Central memory CD4-positive, alpha-beta T cell (primary cell): ENCODE data around the gene FBXO10.
"Not testable (repeated sequence)": the region's sequence is repeated elsewhere in the genome, so short reads cannot be mapped to it uniquely, and the experiment has no call there.

Experiments
- DNase-seq: peaks from one replicate; pipeline ENCODE4 v3.0.0; 2022

FBXO10 gene

GRCh38 chr9:37550781-37551180 is 25.4 kb downstream of the FBXO10 start:
- no peak for DNase-seq

DNA sequence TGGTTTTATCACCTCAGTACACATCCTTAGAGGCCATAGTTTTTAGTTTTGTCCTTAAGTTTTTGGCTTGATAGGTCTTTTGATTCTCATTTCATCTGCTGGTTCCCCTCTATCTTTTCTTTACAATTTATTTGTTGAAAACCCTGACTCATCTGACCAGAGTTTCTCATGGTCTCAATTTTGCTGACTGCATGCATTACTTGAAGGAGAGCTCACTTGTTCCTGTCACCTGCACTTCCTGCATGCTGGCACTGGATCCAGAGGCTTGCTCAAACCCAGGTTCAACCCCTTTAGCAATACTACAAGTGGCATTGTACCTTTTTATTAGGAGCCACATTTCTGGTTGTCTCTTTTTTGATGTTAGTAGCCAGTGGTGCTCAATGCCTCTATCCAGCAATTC is 26.7 kb downstream of the FBXO10 start:
- DNase-seq, result no peak

DNA sequence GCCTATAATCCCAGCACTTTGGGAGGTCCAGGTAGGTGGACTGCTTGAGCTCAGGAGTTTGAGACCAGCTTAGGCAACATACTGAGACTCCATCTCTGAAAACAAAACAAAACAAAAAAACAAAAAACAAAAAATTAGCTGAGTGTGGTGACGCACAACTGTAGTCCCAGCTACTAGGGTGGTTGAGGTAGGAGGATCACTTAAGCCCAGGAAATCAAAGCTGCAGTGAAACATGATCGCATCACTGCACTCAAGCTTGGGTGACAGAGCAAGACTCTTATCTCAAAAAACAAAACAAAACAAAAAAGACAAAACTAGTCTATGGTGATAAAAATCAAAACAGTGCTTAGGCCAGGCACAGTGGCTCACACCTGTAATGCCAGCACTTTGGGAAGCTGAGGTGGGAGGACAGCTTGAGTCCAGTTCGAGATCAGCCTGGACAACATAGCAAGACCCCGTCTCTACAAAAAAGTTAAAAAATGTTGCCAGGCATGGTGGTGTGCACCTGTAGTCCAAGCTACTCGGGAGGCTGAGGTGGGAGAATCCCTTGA is 28.8 kb downstream of the FBXO10 start:
- no peak for DNase-seq

DNA sequence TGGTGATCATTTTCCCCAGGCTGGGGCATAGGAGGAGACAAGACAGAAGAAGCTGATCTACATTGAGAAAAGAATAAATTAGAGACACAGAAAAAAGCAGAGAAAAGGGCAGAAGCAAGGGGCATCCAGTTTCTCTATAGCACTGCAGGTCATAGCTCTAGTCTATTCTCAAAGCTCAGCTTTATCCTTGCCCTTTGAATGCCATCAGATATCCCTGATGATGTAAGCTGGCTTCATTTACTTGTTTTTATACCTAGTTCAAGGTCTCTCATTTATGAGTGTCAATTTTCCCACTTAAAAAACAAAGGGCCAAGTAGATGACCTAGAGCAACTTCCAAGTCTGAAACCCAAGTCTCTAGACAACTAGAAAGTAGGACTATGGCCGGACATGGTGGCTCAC is 32.7 kb downstream of the FBXO10 start:
- DNase-seq, result no peak

DNA sequence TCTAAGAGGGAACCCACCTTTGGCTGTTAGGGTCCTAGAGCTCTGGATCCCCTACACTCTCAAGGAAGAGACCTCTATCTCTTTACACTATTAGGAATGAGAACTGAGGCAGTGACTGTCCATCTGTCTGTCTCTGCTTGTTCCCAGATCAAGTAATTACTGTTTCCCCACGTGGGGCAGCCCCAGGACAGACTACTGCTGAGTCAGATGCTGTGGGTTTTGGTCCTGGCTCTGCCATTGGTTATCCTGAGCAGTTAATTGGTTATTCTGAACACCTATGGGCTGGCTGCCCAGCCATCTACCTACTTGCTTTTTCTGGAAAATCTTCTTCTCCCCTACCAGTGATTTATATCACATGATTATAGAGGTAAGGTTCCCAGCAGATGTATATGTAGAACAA is 33.3 kb downstream of the FBXO10 start:
- DNase-seq, result no peak

- DNase-seq, result no peak
These were observed 33.7 kb downstream of the FBXO10 start for GRCh38 chr9:37542488-37542887.

DNA sequence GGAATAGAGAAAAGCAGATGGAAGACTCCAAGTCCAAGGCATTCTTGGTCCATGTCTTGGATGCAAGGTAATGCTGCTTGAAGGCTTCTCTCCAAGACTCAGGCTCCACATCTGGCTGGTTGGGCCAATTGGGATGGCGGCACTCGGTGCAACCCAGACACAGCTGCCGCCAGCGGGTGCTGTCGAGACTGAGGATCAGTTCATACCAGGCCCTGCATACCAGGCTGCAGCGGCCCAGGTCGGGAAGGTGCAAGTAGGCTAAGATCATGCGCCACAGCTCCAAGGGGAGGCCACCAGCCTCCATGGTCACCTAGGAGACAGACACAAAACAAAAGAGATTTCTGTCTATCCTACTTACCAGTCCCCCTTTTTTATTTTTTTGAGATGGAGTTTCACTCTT is 34.7 kb downstream of the FBXO10 start:
- DNase-seq, result no peak

GRCh38 chr9:37540634-37541033 is 35.5 kb downstream of the FBXO10 start:
- DNase-seq, result no peak

GRCh38 chr9:37539634-37540033 is 36.5 kb downstream of the FBXO10 start:
- DNase-seq, result no peak

GRCh38 chr9:37538099-37538498 is 38.1 kb downstream of the FBXO10 start:
- DNase-seq, result no peak

DNA sequence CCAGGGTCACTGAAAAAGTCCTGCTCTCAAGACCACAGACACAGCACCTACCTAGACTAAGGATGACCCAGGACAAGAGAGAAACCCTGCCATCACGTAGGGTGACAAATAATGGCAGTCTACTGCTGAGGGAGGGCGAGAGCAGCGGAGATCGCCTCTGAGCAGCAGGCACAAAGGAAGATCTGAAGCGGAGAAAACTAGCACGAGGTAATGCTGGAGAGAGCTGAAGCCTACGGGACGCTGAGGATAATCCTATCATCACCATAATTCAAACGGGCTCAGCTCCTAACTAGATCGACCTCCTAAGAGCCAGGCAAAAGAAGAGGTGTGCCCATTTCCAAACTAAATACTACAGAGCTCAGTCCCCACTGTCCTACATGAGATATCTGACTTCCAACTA is 41.3 kb downstream of the FBXO10 start:
- no peak for DNase-seq

- DNase-seq, result no peak
These were observed 41.8 kb downstream of the FBXO10 start for GRCh38 chr9:37534412-37534811.

DNA sequence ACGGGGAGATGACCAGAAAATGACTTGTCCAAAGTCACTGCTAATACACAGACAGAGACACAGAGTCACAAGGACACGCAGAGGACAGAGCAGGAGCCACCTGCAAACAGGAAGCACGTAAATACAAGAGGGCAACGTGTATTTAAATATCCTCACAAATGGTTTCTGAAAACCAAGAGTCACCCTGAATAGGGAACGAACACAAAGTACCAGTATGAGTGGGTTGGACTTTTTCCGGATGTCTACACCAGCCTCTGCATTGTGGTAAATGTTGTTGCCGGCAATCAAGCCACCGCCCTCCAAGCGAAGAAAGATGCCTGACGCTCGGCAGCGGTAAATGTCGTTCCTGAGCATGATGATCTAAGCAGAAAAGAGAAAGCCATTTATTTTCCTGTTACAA is 44.5 kb downstream of the FBXO10 start:
- DNase-seq, result peak; percentile 85

GRCh38 chr9:37528652-37529471 is 47.3 kb downstream of the FBXO10 start:
- DNase-seq, result peak; percentile 87

DNA sequence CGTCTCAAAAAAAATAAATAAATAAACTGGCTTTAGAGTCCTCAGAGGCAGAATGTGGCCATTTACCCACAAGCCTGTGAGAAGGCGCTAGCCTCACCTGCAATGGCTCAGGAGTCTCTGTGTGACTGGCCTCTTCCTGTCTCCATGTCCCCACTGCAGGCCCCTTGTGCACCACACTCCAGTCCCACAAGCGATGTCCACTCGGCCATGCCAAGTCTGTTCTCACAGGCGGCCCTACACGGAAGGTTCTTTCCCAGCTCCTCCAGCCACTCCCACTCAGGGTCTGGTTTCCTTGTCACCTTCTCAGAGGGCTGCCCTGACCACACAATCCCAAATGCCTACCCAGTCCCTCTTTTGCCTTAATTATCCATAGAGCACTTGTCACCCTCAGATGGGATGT is 52.3 kb downstream of the FBXO10 start:
- DNase-seq, result no peak

GRCh38 chr9:37522971-37523370 is 53.2 kb downstream of the FBXO10 start:
- no peak for DNase-seq

GRCh38 chr9:37521111-37521510 is 55.1 kb downstream of the FBXO10 start:
- no peak for DNase-seq

- no peak for DNase-seq
These were observed 55.5 kb downstream of the FBXO10 start for GRCh38 chr9:37520641-37521040.

- no peak for DNase-seq
These were observed 58.3 kb downstream of the FBXO10 start for GRCh38 chr9:37517923-37518322.

DNA sequence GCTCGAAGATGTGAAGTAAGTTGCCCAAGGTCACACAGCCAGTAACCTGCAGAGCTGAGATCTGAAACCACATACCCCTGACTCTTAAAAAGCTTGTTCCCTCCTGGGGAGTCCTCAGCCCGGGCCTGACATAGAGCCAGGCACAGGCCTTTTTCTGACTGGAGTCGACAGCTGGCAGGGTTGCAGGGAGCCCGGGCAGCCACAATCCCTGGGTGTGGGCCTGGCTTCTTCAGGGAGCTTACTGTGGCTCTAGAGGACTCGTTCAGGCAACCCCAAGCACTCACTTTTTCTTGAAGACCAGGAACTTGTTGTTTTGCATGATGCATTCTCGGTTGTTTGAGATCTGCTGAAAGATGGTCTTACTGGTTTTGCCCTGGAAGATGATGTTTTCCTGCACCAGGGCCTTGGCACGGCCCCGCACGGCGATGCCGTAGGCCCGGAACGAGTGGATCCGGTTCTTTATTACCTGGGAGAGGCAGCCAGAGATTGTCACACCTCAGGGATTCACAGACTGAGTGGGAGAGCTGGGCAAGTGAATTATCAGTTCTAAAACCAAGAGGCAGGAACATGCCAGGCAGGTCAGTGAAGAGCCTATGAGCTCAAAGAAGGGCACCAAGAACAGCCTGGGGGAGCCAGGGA is 60.4 kb downstream of the FBXO10 start:
- DNase-seq, result no peak

GRCh38 chr9:37514999-37515398 is 61.2 kb downstream of the FBXO10 start:
- DNase-seq, result no peak

GRCh38 chr9:37514415-37514814 is 61.8 kb downstream of the FBXO10 start:
- DNase-seq, result not testable (repeated sequence)

GRCh38 chr9:37512437-37512836 is 63.7 kb downstream of the FBXO10 start:
- DNase-seq, result no peak
